ENCODE measurements around the gene RASA4.
"Not testable (repeated sequence)": the region's sequence is repeated elsewhere in the genome, so short reads cannot be mapped to it uniquely, and the experiment has no call there.

GRCh38 chr7:102609734-102610133, 6.8 kb downstream of the RASA4 start:
- not testable (repeated sequence) for TF ChIP-seq CTCF (conservative IDR thresholded peaks at IDR 0.05); ZFX (IDR thresholded peaks at IDR 0.05)

Data from C4-2B (cell line).